Body of pancreas (tissue), 4 donors: Measurements from ENCODE around the gene TM2D3. TPM values are rescaled to one million over a fixed set of nuclear protein-coding genes. Genes with fewer than 3 reads are reported as not detected.

Source experiments
- ATAC-seq: fragments of 150-250 bp; one replicate; pipeline ENCODE4 v1.9.1; 2016
- DNase-seq, 4 donors: peaks; one replicate each; pipeline ENCODE4 v3.0.0-alpha.2; 2019
- H3K27ac ChIP-seq, 4 donors: fragments of 200-600 bp; sonication (generic); 1 replicate in 3 of 4; 2 replicates in 1 of 4; pipeline versions ENCODE4 v1.5.1 to v1.6.1; 2016 to 2019; ENCODE audit warnings: mild to moderate bottlenecking in 1 of 4, mixed read lengths in 1 of 4, moderate library complexity in 1 of 4
- H3K27me3 ChIP-seq, 2 donors: fragments of 200-600 bp; sonication (generic); one replicate each; pipeline ENCODE4 v1.6.0; 2016; ENCODE audit warnings: mild to moderate bottlenecking in 1 of 2
- H3K36me3 ChIP-seq, 2 donors: fragments of 200-600 bp; sonication (generic); replicated peaks in 1 of 2; 2 replicates each; pipeline ENCODE4 v1.5.1; 2016; ENCODE audit warnings: low read depth in 2 of 2; ENCODE audit not compliant: insufficient read depth in 1 of 2
- H3K4me1 ChIP-seq: fragments of 200-600 bp; sonication (generic); one replicate; pipeline ENCODE4 v1.6.0; 2016
- H3K4me3 ChIP-seq, 2 donors: fragments of 200-600 bp; sonication (generic); 1 replicate in 1 of 2; 2 replicates in 1 of 2; pipeline ENCODE4 v1.5.1; 2016 to 2019
- H3K9me3 ChIP-seq, 3 donors: fragments of 200-600 bp; sonication (generic); 1 replicate in 2 of 3; 2 replicates in 1 of 3; pipeline ENCODE4 v1.5.1; 2016
- POLR2A ChIP-seq, 3 donors: fragments of 450-650 bp; IDR thresholded peaks; one replicate each; pipeline ENCODE4 v1.6.1; 2016; ENCODE audit warnings: antibody characterized with exemption in 3 of 3, mild to moderate bottlenecking in 2 of 3
- WGBS, 2 donors: methylation state at CpG; one replicate each; pipeline ENCODE4 v1.1.5; 2017; 5-methylcytosine and 5-hydroxymethylcytosine counted together
- intact Hi-C: fragments of 100-400 bp; cut with DNase I; formaldehyde crosslinking; loops from one replicate; pipeline ENCODE4 v1.15.1; 2023
- total RNA-seq, 2 donors: library from RNA; depleted of rRNA; stranded (reverse); fragments of >200 nt; gene quantifications; one replicate each; pipeline ENCODE4 v1.1.0, GENCODE V29; 2016
- TF ChIP-seq, protein P1 (sequence below), 7 experiments: fragments of 450-650 bp in 4 of 7; fragments of 200-600 bp in 3 of 7; sonication (generic) in 3 of 7; IDR thresholded peaks; one replicate each; pipeline ENCODE4 v1.5.1; 2016 to 2019; ENCODE audit warnings: antibody characterized with exemption in 7 of 7

TM2D3 gene
- total RNA-seq, 2 donors from 2014 or later: 28.3 to 30.9 TPM

GRCh38 chr15:101610611-101611000, 41.6 kb downstream of the TM2D3 start:
- DNase-seq: no peak
- intact Hi-C loops: no loop called here
- ATAC-seq: no peak
- no peaks in the 10 kb centered on the region for H3K9me3 ChIP-seq
- no peaks in the 10 kb centered on the region for H3K36me3 ChIP-seq
- WGBS, 2 donors: 80 to 92% methylated on average over 8 of the region's 8 CpGs
- H3K4me1 ChIP-seq: peaks cover 11% of the 10 kb centered on the region
- H3K27me3 ChIP-seq: peaks cover 0 to 3% of the 10 kb centered on the region in 2 donors
- no peak overlapping the region for H3K4me3 ChIP-seq
- no peak overlapping the region for H3K27ac ChIP-seq
- TF ChIP-seq, protein P1, sequence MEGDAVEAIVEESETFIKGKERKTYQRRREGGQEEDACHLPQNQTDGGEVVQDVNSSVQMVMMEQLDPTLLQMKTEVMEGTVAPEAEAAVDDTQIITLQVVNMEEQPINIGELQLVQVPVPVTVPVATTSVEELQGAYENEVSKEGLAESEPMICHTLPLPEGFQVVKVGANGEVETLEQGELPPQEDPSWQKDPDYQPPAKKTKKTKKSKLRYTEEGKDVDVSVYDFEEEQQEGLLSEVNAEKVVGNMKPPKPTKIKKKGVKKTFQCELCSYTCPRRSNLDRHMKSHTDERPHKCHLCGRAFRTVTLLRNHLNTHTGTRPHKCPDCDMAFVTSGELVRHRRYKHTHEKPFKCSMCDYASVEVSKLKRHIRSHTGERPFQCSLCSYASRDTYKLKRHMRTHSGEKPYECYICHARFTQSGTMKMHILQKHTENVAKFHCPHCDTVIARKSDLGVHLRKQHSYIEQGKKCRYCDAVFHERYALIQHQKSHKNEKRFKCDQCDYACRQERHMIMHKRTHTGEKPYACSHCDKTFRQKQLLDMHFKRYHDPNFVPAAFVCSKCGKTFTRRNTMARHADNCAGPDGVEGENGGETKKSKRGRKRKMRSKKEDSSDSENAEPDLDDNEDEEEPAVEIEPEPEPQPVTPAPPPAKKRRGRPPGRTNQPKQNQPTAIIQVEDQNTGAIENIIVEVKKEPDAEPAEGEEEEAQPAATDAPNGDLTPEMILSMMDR (IDR thresholded peaks at IDR 0.05): no peak
- TF ChIP-seq POLR2A (IDR thresholded peaks at IDR 0.05): no peak

DNA sequence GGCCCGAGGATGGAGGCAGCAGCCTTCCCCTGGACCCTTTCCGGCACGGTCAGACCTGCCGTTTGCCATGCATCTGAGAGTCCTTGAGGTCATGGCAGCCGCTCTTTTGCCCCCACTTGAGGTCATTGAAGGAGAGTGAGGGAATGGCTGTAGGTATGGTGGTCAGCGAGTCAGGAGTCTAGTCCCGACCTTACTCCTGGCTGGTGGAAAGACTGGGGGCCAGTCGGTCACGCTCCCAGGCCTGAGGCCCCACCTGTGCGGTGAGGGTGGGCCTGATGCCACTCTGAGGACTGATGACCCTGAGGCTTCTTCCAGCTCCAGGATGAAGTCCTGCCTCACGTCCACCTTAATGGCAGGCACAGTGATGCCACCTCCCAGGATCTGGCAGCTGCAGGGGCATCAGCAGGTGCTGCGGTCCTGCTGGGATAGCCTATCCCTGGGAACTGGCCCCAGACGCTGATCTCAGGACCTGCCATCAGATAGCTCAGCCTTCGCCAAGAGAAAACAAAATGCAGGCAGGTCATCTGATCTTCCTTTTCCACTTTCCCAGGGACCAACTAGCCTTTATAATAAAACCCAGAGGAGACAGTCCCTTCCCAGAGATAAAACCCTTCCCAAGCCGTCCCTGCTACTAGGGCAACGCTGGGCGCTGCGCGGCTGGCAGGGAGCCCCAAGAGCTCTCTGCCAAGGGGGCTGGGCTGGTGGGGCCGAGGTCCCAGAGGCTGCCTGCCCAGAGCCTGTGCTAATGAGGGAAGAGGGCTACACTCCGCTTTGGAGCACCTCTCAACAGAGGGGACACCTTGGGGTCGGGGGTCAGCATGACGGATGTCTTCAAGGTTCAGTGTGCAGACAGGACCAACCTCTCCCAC, 42.2 kb downstream of the TM2D3 start:
- no peaks in the 10 kb centered on the region for H3K9me3 ChIP-seq
- H3K27ac ChIP-seq: no peak overlapping the region
- DNase-seq: no peak
- intact Hi-C loops: no loop called here
- H3K36me3 ChIP-seq: no peaks in the 10 kb centered on the region
- peaks cover 6% of the 10 kb centered on the region for H3K4me1 ChIP-seq
- WGBS, 2 donors: 74 to 84% methylated on average over 19 to 21 of the region's 23 CpGs
- H3K27me3 ChIP-seq: peaks cover 0 to 3% of the 10 kb centered on the region in 2 donors
- ATAC-seq: no peak
- H3K4me3 ChIP-seq: no peak overlapping the region
- TF ChIP-seq, protein P1 (IDR thresholded peaks at IDR 0.05): no peak
- TF ChIP-seq POLR2A (IDR thresholded peaks at IDR 0.05): no peak

GRCh38 chr15:101608201-101608600, 44.0 kb downstream of the TM2D3 start:
- Histone ChIP-seq H3K27me3 (peaks cover 0 to 3% of the 10 kb centered on the region in 2 donors), H3K36me3 (no peaks in the 10 kb centered on the region), H3K27ac (no peak overlapping the region), H3K4me1 (peaks cover 1% of the 10 kb centered on the region), H3K9me3 (no peaks in the 10 kb centered on the region), H3K4me3 (no peak overlapping the region)
- no peak for DNase-seq
- WGBS, 2 donors: 94 to 97% methylated on average over 9 of the region's 9 CpGs
- ATAC-seq: no peak
- TF ChIP-seq, protein P1 (IDR thresholded peaks at IDR 0.05): no peak
- TF ChIP-seq POLR2A (IDR thresholded peaks at IDR 0.05): no peak
- intact Hi-C loops: no loop called here

GRCh38 chr15:101607108-101607507, 45.1 kb downstream of the TM2D3 start:
- H3K27ac ChIP-seq: no peak overlapping the region
- TF ChIP-seq POLR2A (IDR thresholded peaks at IDR 0.05): no peak
- TF ChIP-seq, protein P1 (IDR thresholded peaks at IDR 0.05): no peak
- no peak overlapping the region for H3K4me3 ChIP-seq
- H3K36me3 ChIP-seq: no peaks in the 10 kb centered on the region
- intact Hi-C loops: no loop called here
- 70 to 71% methylated on average over 2 of the region's 2 CpGs for WGBS, 2 donors
- no peaks in the 10 kb centered on the region for H3K4me1 ChIP-seq
- no peak for DNase-seq
- ATAC-seq: no peak
- no peaks in the 10 kb centered on the region for H3K9me3 ChIP-seq
- peaks cover 0 to 3% of the 10 kb centered on the region in 2 donors for H3K27me3 ChIP-seq
